AG20443 (cell line): Measurements from ENCODE around the gene SLC36A1.

Experiments
- DNase-seq: peaks from one replicate; pipeline ENCODE4 v3.0.0; 2012; ENCODE audit warnings: low spot score, mixed read lengths

Gene SLC36A1

DNA sequence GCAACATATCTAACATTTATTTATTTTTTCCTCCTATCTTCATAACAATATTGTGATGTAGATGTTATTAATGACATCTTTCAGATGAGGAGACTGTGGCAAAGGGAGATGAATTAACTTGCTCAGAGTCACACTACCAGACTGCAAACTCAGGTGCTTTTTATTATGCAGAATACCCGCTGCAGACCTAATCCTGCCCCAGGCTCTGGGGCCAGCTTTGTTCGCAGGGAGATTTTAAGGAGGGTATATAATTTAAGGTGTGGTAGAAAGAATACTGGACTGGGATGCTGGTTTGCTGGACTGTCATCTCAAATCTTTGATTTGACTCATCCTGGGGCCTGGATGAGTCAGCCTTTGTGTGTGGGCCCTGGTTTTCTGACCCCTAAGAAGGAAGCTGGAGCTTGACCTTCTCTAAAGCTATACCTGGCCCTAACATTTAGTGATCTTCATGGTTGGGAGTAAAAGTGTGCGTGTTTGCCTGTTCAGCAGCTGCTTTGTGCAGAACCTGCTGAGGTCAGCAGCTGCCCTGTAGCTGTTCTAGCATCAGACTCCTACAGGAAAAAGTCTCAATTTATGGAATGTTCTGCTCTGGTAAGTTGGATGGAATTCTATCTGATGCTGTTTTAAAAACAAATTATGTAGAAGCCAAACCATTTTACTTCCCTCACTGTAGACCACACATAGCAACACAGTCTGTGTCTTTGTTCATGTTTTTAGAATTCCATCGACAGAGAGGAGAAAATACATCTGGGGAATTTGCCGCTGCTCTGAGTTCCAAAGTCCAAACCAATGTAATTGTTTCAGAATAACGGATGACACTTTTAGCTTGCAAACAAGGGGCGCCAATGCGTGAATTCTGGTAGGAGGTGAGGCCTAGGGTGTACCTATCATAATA lies 4.5 kb downstream of the SLC36A1 start:
- peak; percentile 40 for DNase-seq

DNA sequence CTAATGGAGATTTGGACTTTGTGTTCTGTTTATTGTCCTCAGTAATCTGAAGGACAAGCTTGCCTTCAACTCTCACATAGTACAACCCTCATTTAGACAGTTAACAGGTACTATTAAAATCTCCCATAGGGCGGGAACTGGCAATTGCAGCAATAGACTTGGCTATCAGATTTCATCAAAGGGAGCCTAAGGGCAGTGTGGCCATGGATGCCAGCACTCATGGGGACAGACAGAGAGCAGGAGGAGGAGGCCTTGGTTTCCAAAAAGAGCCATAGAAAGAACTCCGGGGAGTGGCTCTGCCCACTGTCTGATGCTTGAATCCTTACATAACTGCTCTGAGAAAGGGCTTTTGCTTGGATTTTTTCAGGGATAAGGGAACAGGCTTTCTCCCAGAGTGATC lies 6.8 kb downstream of the SLC36A1 start:
- DNase-seq = no peak

DNA sequence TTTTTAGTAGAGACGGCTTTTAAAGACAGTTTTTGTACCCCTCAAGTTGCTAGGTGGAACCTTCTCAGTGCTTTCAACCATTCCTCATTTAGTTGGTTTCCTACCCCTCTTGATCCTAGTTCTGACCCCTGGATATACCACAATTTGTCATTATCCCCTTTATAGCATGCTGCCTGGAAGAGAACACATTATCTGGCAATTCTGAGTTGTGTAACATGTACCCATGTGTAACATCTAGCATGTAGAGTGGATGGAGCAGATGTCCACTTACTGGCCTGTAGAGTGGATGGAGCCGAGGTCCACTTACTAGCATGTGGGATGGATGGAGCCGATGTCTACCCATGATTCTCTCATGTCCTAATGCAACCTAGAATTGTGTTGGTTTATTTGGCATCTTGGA lies 7.5 kb downstream of the SLC36A1 start:
- DNase-seq = no peak

DNA sequence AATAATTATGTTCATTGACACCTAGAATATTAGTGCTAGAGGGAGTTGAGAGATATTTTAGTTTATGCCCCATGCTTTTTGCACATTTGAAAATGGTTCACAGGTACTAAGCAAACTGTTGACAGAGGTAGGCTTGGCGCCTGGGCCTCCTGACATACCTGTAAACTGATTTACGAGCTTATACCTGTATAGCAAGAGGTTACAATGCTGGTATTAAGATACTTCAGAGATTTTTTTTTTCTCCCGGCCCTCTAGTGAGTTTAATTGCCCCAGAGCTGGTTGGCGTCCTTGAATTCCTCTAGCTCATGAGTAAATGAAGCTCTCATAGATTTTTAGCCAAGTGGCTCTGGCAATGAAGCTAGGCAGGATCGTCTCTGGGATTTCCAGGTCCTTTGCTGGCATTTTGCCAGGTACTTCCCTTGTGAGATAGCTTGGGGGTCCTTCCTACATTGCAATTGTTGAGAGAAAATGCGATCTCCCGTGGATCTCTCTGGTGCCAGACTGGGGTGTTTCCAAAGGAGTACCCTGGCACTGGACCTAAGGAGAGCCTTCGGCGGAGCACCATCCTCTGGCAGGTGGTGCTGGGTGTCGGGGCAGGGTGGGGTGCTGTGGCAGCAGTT lies 9.0 kb downstream of the SLC36A1 start:
- no peak for DNase-seq

DNA sequence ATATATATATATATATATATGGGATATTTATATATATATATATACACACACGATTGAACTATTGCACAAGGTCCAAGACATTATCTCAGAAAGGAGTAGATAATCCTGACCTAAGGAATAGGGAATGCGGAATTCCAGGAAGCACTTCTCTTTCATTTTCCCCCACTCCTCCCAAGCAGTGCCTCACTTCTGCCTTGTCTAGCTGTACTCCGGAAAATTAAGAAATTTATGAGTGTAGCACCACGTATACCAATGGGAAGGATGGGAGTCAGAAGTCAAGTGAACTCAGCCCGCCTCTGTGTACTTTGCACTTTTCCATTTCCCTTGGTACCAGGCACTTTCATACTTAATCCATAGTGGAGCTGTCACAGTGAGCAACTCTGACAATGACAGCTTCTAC lies 10.9 kb downstream of the SLC36A1 start:
- DNase-seq = no peak

DNA sequence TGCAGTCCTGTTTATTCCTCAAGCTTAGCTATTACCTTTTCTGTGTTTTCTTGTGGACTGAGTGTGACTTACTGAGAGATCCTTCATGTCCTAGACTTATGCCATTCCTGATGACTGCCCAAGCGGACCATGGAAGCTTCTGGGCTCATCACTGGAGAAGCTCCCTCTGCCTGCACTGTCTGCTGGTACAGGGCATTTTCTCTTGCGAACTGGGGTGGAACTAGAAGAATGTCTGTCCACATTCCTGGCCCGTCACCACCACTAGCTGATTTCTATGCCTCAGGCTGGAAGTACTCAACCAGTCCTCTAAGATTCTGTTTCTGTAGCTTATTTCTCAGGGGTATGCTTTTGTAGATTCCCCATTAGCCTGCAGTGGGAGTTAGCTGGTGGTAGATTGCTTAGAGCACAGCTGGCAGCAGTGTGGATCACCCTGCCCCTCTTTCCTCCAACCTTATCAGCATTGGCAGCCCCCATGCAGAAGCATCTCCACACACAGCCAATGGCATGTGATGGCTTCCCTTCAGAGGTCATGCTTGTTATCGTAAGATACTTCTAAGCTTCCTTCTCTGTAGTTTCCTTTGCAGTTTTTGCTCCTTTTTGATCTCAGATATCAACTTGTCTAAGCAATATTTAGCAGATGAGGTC lies 12.4 kb downstream of the SLC36A1 start:
- peak; percentile 68 for DNase-seq

DNA sequence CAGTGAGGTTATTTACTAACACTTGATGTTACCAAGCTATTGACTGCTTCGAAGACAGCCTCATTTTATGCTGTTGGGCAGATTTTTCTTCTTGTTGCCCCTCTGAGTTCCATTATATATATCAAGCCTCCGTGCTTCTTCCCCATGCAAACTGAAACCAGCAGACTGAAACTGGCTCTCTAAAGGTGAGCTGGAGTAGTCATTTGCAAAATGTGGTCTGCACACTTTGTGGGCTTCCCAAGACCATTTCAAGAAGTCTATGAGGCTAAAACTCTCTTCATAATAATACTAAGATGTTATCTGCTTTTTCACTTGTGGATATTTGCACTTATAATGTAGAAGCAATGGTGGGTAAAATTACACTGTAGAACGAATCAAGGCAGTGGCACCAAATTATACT lies 13.9 kb downstream of the SLC36A1 start:
- no peak for DNase-seq

DNA sequence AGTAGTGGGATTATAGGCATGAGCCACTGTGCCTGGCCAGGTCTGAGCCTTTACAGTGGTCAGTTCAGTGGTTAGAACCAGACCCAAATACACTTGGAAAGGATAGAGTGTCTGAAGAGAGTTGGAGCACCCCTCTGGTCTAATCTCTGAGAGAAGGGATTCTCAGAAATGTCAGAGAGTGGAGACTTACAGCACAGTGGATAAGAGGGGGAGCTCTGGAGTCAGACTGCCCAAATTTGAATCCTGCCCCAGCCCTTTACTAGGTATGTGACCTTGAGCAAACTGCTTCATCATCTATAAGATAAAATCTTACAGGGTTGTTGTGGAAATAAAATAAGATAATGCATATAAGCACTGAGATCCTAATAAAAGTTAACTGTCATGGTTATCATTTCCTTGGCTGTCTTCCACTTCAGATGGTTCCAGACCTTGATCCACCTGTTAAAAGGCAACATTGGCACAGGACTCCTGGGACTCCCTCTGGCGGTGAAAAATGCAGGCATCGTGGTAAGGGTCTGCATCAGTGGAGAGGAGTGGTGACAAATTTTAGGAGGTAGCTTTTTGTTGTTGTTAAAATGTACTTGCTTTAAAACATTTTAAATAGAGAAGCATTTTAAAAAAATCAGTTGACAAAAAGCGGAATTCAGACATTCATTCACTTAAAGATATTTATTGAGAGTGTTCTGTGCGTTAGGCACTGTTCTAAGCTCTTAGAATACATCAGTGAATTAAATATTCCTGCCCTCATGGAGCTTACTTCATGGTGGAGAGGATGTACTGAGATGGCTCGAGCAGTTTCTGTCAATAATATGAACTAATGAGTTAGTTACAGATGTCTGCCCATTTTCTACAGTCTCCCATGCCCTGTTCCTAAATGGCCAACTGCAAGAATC lies 16.0 kb downstream of the SLC36A1 start:
- no peak for DNase-seq

DNA sequence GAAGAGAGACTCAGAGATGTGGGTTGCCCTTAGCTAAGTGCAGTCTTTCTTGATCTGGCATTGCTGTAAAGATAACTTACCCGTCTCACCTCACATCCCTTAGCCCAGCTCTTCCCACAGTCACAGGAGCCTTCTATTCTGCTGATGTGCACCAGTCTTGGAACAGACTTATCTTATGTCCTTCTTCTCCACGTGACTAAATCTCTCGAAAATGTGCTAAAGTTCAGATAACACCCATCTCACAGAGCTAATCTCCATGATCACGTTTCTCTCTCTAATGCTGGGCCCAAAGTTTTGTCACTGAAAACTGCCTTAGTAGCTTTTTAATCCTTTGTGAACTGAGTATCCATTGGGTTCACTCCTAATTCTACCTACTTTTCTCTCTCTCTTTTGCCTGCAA lies 16.7 kb downstream of the SLC36A1 start:
- DNase-seq = no peak

DNA sequence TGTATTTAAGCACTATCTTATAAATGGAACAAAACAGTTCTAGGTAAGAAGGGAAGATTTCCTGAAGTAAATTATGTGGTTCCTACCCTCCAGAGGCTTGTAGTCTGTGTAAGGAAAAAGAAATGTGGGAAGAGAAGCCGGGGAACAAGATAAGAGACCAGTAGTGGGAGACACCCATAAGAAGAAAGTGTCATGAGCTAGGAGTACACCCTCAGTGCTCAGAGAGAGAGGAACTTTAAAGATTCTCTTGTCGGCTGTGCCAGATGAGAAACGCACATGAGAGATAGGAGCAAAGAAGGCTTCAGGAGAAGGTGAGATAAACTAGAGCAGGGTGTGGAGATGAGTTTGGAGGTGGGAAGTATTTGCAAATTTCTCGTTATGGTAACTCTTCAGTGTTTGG lies 18.1 kb downstream of the SLC36A1 start:
- no peak for DNase-seq

DNA sequence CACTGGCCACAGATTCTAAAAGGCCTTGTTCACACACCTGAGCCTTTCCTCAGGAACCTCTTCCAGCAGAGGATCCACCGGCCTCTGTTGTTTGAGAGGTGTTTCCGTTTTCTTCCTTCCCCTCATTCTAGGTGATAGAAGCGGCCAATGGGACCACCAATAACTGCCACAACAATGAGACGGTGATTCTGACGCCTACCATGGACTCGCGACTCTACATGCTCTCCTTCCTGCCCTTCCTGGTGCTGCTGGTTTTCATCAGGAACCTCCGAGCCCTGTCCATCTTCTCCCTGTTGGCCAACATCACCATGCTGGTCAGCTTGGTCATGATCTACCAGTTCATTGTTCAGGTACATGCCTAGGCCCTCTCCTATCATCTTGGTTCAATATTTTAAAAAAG lies 20.2 kb downstream of the SLC36A1 start:
- no peak for DNase-seq

DNA sequence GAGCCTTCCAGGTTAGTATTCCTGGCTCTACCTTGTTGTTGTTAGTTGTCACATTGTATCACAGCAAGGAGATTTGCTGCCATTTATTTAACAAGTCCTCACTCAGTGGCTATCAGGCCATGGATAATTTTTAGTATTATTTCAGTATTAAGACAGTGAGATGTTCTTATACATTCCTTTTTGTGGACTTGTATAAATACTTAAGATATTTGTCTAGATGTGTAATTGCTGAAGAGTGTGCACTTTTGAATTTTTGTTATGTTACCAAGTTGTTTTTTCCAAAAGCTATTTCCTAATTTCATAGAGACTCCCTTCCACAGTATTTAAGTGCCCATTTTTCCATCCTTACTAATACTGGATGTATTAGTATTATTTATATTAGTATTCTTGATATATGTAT lies 22.0 kb downstream of the SLC36A1 start:
- DNase-seq = peak; percentile 39

DNA sequence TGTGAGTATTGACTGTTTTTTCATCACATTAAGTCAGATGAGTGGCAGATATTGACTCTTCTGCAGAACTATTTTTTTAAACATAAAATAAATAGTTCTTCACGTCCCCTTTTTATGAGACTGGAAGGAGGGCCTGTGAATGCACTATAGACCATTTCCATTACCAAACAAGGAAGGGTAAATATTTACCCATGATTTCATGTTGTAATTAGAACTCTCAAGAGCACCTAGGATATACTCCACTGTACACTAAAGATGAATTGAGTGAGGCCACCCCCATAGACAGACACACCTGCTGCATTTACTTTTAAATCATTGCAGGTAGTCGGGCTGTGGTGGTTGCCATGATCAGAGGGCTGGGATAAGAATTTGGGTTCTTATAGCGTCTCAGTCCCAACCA lies 22.6 kb downstream of the SLC36A1 start:
- no peak for DNase-seq

DNA sequence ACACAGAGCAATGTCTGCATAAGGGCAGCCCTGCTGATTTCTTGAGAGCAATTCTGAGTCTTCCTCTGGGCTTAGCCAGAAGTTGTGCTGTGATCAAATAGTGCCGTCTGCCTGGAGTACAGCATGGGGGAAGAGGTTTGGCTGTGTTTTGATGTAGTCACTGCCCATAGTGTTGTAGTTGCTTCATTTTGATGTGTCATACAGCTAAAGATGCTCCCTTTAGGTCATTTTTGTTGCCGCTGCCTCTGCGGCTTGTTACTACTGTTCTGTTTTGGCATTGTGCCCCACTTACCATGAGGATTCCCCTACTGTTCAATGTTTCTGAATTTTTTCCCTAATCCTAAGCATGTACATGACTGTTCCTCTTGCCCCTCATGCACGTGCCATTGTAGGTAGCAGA lies 23.0 kb downstream of the SLC36A1 start:
- DNase-seq = peak; percentile 79

DNA sequence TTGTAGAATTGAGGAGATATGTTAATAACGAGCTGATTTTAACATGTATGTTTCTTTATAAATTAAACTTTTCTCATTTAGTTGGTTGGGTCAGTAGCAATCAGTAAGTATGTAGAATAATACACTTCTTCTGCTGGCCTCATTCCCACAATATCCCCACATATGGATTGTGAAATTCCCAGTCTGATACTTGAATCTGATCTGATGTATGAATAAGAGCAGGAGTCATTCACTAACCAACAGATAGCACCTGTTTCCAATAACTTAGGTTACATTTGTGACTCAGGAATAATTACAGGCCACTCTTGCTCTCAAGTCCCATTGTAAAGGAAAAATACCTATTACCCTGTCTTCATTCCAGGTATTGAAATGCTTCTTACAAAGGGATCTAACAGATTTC lies 23.9 kb downstream of the SLC36A1 start:
- DNase-seq = no peak

DNA sequence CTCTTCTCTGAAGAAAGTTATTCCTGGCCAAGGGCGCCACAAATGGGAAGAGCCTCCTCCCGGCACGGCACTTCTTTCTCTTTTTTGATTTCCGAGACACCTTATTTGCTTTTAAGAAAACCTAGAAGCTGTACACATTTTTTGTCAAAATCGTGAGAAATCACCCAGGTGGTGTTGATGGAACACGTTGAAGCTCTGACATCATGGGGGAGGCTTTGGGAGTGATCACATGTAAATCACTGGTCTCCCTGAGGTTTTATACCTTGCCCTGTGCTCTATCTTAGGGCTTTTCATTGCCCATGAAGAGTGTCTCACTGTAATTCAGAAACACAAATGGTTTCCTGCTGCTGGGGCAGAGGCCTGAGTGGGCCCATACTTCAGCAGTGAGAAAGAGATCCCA lies 27.4 kb downstream of the SLC36A1 start:
- DNase-seq = no peak

DNA sequence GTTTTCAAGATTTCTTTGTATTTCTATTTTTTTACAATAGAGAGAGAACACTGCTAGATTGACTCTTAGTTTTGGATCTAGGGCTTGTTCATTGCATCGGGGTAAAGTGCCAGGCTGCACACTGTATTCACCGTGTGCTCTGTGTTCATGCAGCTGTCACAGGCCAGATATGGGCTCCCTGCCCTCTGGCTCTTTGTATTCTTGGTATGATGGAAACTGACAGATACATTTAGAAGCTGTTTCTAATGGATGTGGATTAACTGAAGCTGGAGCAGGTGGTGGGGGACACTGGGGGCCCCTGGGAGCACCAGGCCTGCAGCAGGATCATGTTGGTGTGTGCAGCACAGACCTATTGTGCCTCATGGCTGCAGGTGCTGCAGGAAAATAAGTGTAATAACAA lies 28.0 kb downstream of the SLC36A1 start:
- DNase-seq = no peak

DNA sequence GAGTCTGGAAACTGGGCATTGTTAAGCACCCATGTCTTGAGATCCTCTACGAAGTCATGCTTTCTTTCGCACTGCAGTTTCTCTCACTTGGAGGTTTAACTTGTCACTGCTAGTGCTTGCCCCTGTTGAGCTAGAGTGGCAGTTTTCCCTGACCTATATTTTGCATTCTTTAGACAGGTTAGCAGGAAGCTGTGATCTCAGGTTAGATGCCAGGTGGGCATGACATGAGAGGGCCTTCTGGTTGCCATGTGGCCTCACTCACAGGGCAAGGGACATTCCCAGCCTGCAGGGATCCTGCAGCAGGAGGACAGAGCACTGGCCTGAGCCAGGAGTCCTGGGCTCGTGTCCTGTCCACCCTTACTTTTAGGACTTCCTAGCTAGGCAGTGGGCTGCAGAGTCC lies 28.6 kb downstream of the SLC36A1 start:
- no peak for DNase-seq

DNA sequence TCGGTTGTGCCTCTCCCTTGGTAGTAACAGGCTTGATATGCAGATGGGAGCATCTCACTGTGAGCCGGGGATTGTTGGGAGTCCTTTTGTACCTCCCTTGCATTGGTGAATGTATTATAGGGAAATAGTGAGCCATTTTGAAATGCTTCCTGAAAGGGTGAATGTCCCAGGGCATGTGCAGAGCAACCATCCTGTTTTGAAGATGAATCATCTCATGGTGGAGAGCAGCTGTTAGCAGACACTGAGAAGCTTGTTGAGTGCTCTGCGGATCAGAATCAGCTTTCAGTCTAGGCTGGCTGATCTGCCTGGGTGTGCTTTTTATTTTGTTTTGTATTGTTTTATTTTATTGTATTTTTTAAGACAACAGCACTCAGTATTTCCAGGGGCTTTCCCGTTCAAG lies 29.7 kb downstream of the SLC36A1 start:
- DNase-seq = peak; percentile 43

DNA sequence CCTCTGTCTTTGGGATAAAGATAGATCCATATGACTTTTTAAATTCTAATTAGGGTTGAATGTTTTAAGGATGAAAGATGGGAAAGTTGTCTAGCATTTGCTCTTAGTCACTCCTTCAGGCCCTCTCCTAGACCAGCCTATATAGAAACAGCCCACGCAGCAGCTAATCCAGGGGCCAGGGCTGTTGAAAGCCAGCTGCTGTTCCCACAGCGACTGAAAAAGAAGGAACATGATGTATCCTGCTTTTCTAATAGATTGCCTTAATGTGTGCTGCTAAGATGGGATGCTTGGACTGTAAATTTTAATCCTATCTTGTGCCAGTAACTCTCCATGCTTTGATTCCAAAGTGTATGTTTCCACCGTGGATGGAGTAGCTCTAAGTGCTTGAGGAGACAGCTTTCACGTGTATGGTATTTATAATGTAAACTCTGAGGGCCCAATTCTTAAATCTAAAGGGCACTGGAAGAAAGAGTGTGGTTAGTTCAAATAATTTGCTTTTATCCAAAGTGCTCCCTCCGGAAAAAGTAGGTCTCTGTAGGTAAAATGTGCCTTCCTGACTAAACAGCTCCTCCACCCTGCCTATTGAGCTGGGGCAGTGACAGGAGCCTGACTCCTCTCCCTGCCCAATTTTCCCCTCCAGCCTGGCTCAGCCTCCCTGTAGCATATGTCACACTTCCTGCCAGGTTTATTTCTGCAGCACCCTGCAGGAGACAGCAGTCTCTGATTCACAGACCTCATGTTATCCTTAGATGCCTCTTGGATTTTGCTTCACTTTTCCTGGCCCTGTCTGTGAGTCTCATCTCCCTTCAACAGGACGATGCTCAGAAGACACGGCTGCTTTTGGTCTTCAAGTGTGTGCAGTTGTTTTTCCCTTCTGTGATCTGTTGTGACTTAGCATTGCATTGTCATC lies 33.2 kb downstream of the SLC36A1 start:
- DNase-seq = peak; percentile 60

DNA sequence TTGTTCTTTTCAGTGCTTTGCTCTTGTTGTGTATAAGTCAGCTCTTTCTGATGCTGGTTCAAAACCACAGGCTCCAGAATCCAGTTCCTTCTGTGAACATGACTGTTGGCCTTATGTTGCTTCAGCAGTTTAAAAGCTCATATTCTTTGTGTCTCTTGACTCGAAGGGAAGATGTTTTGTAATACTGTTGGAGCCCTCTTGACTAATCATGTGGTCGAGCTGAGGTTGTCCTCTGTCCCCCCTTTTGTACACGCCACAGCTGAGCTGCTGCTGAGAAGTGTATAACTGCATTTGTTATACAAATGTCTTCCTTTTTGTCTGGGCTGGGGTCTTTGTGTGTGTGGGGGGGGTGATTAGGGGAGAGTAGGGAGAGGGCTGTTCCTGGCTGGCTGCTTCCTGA lies 35.8 kb downstream of the SLC36A1 start:
- peak; percentile 23 for DNase-seq
